ENCODE measurements around the gene RGPD4.
"Not testable (repeated sequence)": the region's sequence is repeated elsewhere in the genome, so short reads cannot be mapped to it uniquely, and the experiment has no call there.

RGPD4 gene

GRCh38 chr2:107824451-107825205 is 2.1 kb upstream of the RGPD4 start:
- no peak overlapping the region for H3K4me3 ChIP-seq (ENCODE audit: low read length)
- no peak overlapping the region for H3K27ac ChIP-seq (ENCODE audit: low read depth, low read length)
- H3K36me3 ChIP-seq (ENCODE audit: control insufficient read depth, low read length): no peaks in the 10 kb centered on the region
- H3K4me2 ChIP-seq (ENCODE audit: low read length): no peak overlapping the region
- no peaks in the 10 kb centered on the region for H3K27me3 ChIP-seq (ENCODE audit: control insufficient read depth, low read length)
- H3F3A ChIP-seq (ENCODE audit: control insufficient read depth, insufficient read depth): no peaks in the 10 kb centered on the region
- no peaks in the 10 kb centered on the region for H3K9me2 ChIP-seq (replicated peaks; ENCODE audit: control insufficient read depth, low read length)
- H4K20me1 ChIP-seq (ENCODE audit: control insufficient read depth, insufficient read depth, low read depth, low read length): no peaks in the 10 kb centered on the region
- H3K79me2 ChIP-seq (ENCODE audit: control insufficient read depth, low read length): no peaks in the 10 kb centered on the region
- TF ChIP-seq EZH2phosphoT487 (IDR thresholded peaks at IDR 0.05; ENCODE audit: borderline replicate concordance, low read length) (no peak), CTCF (IDR thresholded peaks at IDR 0.05; ENCODE audit: low read depth, low read length, poor library complexity, severe bottlenecking) (no peak)
- no peaks in the 10 kb centered on the region for H3K9me3 ChIP-seq (ENCODE audit: control insufficient read depth, insufficient read depth, low read length)
- no peaks in the 10 kb centered on the region for H3K4me1 ChIP-seq (ENCODE audit: control insufficient read depth, low read length)

DNA sequence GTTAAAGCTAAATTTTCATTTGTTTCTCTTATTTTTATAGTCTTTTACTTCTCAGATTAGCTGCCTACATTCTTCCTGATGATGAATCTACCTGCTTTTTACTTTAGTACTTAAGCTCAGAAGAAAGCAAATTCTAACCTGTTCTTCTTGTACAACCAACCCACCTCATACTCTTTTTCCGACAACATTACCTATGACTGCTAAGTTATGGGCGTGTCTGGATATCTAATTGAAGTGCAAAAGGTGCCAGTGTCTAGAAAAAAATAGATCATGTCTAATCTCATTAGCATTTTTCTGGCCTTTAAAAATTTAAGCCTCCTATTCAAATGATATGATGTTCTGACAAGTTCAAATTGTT is 1.5 kb upstream of the RGPD4 start:
- H3K79me2 ChIP-seq (ENCODE audit: control insufficient read depth, low read length): no peaks in the 10 kb centered on the region
- no peaks in the 10 kb centered on the region for H3K9me3 ChIP-seq (ENCODE audit: control insufficient read depth, insufficient read depth, low read length)
- no peaks in the 10 kb centered on the region for H3F3A ChIP-seq (ENCODE audit: control insufficient read depth, insufficient read depth)
- no peaks in the 10 kb centered on the region for H3K9me2 ChIP-seq (replicated peaks; ENCODE audit: control insufficient read depth, low read length)
- no peaks in the 10 kb centered on the region for H3K4me1 ChIP-seq (ENCODE audit: control insufficient read depth, low read length)
- no peaks in the 10 kb centered on the region for H3K27me3 ChIP-seq (ENCODE audit: control insufficient read depth, low read length)
- no peak overlapping the region for H3K27ac ChIP-seq (ENCODE audit: low read depth, low read length)
- H4K20me1 ChIP-seq (ENCODE audit: control insufficient read depth, insufficient read depth, low read depth, low read length): no peaks in the 10 kb centered on the region
- no peak overlapping the region for H3K4me2 ChIP-seq (ENCODE audit: low read length)
- H3K36me3 ChIP-seq (ENCODE audit: control insufficient read depth, low read length): no peaks in the 10 kb centered on the region
- TF ChIP-seq EZH2phosphoT487 (IDR thresholded peaks at IDR 0.05; ENCODE audit: borderline replicate concordance, low read length): no peak
- TF ChIP-seq CTCF (IDR thresholded peaks at IDR 0.05; ENCODE audit: low read depth, low read length, poor library complexity, severe bottlenecking): no peak
- no peak overlapping the region for H3K4me3 ChIP-seq (ENCODE audit: low read length)

DNA sequence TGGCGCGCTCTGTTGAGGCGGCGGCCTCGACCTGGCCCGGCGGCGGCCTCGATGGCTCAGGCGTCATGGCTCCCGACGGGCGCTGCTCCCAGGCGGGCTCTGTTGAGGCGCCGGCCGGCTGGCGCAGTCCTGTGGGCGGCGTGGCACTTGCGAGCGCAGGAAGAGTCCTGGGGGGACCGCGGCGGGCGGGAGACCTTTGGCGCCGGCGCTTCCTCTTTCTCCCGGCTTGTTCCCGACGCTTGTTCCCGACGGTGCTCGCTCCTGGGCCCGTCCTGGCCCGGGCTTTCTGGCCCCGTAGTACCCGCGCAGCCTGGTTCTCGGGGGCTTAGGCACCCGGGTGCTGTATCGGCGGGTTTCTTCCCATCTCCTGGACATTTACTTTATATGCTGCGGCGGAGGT is 2.8 kb downstream of the RGPD4 start:
- not testable (repeated sequence) for H3K36me3 ChIP-seq (ENCODE audit: control insufficient read depth, low read length); H3K4me1 ChIP-seq (ENCODE audit: control insufficient read depth, low read length); H3K9me3 ChIP-seq (ENCODE audit: control insufficient read depth, insufficient read depth, low read length); H3K27me3 ChIP-seq (ENCODE audit: control insufficient read depth, low read length); H3K4me2 ChIP-seq (ENCODE audit: low read length); H3K9me2 ChIP-seq (replicated peaks; ENCODE audit: control insufficient read depth, low read length); H3K27ac ChIP-seq (ENCODE audit: low read depth, low read length); H4K20me1 ChIP-seq (ENCODE audit: control insufficient read depth, insufficient read depth, low read depth, low read length); H3K4me3 ChIP-seq (ENCODE audit: low read length); H3K79me2 ChIP-seq (ENCODE audit: control insufficient read depth, low read length); H3F3A ChIP-seq (ENCODE audit: control insufficient read depth, insufficient read depth)

GRCh38 chr2:107833152-107833551 is 6.5 kb downstream of the RGPD4 start:
- not testable (repeated sequence) for H3F3A ChIP-seq (ENCODE audit: control insufficient read depth, insufficient read depth); H3K9me3 ChIP-seq (ENCODE audit: control insufficient read depth, insufficient read depth, low read length); H3K4me1 ChIP-seq (ENCODE audit: control insufficient read depth, low read length); H3K27me3 ChIP-seq (ENCODE audit: control insufficient read depth, low read length); H3K9me2 ChIP-seq (replicated peaks; ENCODE audit: control insufficient read depth, low read length); H3K27ac ChIP-seq (ENCODE audit: low read depth, low read length); H3K79me2 ChIP-seq (ENCODE audit: control insufficient read depth, low read length); H3K4me2 ChIP-seq (ENCODE audit: low read length); H3K36me3 ChIP-seq (ENCODE audit: control insufficient read depth, low read length); H4K20me1 ChIP-seq (ENCODE audit: control insufficient read depth, insufficient read depth, low read depth, low read length); H3K4me3 ChIP-seq (ENCODE audit: low read length)

- not testable (repeated sequence) for H3K9me3 ChIP-seq (ENCODE audit: control insufficient read depth, insufficient read depth, low read length); H3K27ac ChIP-seq (ENCODE audit: low read depth, low read length); H4K20me1 ChIP-seq (ENCODE audit: control insufficient read depth, insufficient read depth, low read depth, low read length); H3F3A ChIP-seq (ENCODE audit: control insufficient read depth, insufficient read depth); H3K9me2 ChIP-seq (replicated peaks; ENCODE audit: control insufficient read depth, low read length); H3K27me3 ChIP-seq (ENCODE audit: control insufficient read depth, low read length); H3K4me1 ChIP-seq (ENCODE audit: control insufficient read depth, low read length); H3K4me3 ChIP-seq (ENCODE audit: low read length); H3K79me2 ChIP-seq (ENCODE audit: control insufficient read depth, low read length); H3K36me3 ChIP-seq (ENCODE audit: control insufficient read depth, low read length); H3K4me2 ChIP-seq (ENCODE audit: low read length)
These were observed 6.9 kb downstream of the RGPD4 start for GRCh38 chr2:107833618-107834017.

All from DOHH2 (cell line).